Mucosa of descending colon (tissue), 3 donors: ENCODE data around the gene CORO7. TPM values are rescaled to one million over a fixed set of nuclear protein-coding genes. Genes with fewer than 3 reads are reported as not detected.
A peak's percentile ranks its signal among the peaks of the same experiment; 100 is the strongest.

Experiments used
- ATAC-seq: fragments of 200-7000 bp; cut with Tn5 transposase; one replicate; pipeline ENCODE4 v1.9.1; 2020; ENCODE audit warnings: mild to moderate bottlenecking, moderate library complexity
- DNase-seq, 3 donors: peaks; one replicate each; pipeline ENCODE4 v3.0.0-alpha.2; 2020
- H3K36me3 ChIP-seq: fragments of 200-600 bp; one replicate; pipeline ENCODE4 v1.8.0; 2021; ENCODE audit warnings: low read depth, mild to moderate bottlenecking
- H3K4me1 ChIP-seq: fragments of 200-600 bp; one replicate; pipeline ENCODE4 v1.8.0; 2021; ENCODE audit warnings: low read depth, mild to moderate bottlenecking
- H3K4me3 ChIP-seq: fragments of 200-600 bp; one replicate; pipeline ENCODE4 v1.8.0; 2021; ENCODE audit warnings: mild to moderate bottlenecking
- H3K9me3 ChIP-seq: fragments of 200-600 bp; one replicate; pipeline ENCODE4 v1.8.0; 2021; ENCODE audit warnings: mild to moderate bottlenecking
- intact Hi-C, 2 donors: fragments of 100-400 bp; cut with DNase I in 1 of 2; cut with micrococcal nuclease in 1 of 2; formaldehyde crosslinking; loops; one replicate each; pipeline versions ENCODE4 v1.11.0 to v1.11.1; 2022; cut with DNase I, micrococcal nuclease
- total RNA-seq, 3 donors: library from RNA; stranded (reverse); fragmentation: NEBNext Ultra II Directional in 2 of 3; extraction: Animal tissue kit (Norgen Biotek cat#: 25700) in 2 of 3; gene quantifications; one replicate each; pipeline versions ENCODE4 v1.2.1 to v1.2.4, GENCODE V29; 2021 to 2023
- TF ChIP-seq, protein P1 (sequence below): fragments of 200-600 bp; IDR thresholded peaks from one replicate; pipeline ENCODE4 v1.8.0; 2022; ENCODE audit warnings: antibody characterized with exemption, mild to moderate bottlenecking
- donor health status: DM: no; HTN: no; CAD: no; lungs with moderate emphysema.
- donor health status: DM: no; HTN: no; CAD: no.
- donor health status: DM: no; HTN: yes; CAD: no.

CORO7 gene
- total RNA-seq, 3 donors from 2014 or later = 40.0 to 61.2 (median 49.1) TPM

DNA sequence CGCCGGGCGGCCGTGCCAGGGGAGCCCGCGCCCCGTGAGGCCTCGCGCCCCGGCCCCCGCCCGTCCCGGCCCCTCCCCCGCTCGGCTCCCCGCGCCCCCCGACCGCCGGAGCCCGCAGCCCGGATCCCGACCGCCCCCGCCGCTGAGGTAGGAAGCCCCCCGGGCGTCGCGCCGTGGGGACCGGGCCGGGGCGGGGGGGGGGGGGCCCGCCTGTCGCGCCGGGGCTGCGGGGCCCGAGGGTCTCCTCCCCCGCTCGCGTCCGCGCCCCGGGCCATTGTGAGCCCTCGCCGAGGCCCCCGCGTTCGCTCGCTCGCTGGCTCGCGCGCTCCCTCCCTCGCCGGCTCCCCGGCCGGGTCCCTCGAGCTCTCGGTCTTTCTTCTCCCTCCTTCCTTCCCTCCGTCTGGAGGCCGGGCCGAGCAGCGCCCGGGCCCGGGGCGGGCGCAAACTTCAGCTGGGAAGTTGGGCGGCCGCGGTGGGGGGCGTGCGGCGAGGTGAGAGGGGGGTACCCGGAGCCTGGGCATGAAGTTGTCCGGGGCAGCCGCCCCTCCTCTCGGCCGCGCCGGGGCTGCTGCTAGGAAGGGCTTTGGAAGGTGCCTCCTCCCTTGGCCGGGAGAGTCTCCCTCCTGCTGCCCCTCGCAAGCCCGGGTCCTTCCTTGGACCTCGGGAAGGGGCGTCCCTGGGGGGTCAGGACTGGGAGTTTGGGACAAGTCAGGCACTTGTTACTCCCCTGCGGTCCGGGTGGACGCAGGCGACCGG is 100.1 kb downstream of the CORO7 start:
- H3K36me3 ChIP-seq = no peaks in the 10 kb centered on the region
- H3K4me3 ChIP-seq = peak overlapping the region; percentile 11
- TF ChIP-seq, protein P1, sequence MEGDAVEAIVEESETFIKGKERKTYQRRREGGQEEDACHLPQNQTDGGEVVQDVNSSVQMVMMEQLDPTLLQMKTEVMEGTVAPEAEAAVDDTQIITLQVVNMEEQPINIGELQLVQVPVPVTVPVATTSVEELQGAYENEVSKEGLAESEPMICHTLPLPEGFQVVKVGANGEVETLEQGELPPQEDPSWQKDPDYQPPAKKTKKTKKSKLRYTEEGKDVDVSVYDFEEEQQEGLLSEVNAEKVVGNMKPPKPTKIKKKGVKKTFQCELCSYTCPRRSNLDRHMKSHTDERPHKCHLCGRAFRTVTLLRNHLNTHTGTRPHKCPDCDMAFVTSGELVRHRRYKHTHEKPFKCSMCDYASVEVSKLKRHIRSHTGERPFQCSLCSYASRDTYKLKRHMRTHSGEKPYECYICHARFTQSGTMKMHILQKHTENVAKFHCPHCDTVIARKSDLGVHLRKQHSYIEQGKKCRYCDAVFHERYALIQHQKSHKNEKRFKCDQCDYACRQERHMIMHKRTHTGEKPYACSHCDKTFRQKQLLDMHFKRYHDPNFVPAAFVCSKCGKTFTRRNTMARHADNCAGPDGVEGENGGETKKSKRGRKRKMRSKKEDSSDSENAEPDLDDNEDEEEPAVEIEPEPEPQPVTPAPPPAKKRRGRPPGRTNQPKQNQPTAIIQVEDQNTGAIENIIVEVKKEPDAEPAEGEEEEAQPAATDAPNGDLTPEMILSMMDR = no peak
- H3K9me3 ChIP-seq = no peaks in the 10 kb centered on the region
- intact Hi-C loops = no loop called here
- peaks cover 21% of the 10 kb centered on the region for H3K4me1 ChIP-seq
- ATAC-seq = no peak
- DNase-seq = no peak

DNA sequence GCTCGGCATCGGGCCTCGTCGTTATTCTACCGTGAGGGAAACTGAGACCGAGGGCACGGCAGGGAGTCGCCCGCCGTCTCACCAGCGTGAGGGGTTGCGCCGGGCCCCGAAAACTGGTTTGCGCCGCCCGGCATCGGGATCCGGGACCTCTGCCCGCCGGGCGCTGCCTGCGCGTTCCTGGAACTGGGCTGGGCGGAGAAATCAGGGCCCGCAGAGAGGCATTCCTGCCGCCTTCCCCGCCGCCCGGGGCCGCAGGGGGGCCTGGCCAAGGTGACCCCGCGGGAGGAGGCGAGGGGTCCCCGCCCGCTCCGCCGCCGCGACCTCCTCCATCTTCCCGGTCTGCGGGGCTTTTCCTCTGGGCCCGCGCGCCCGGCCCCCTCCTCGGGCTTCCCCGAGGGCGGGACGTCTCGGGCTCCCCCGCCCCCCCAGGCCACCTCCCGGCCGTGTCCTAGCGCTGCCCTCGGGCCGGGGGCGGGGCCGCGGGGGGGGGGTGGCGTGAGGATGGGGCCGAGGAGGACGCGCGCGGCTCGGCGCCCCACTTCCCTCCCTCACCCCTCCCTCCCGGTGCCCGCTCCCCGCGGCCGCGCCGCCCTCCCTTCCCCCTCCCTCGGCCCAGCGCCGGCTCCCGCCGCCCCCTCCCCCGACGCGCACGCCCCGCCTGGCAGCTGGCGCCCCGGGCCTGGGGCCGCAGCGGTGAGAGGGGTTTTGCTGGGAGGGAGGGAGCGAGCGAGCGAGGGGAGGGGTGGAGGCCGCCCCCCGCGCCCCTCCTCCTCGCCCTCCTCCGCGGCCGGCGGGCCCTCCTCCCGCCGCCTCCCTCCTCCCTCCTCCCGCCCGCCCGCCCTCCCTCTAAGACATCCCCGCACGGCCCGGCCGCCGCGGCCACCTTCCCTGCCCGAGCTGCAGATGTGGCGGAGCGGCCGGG is 100.9 kb downstream of the CORO7 start, which contains the start of gene GLIS2:
Gene GLIS2 (plus strand): TSS at position 882 of the 922 bp plus-strand sequence. CDS start 16,214 bp downstream, outside the sequence.
- Histone ChIP-seq H3K4me3 (peak within 1 kb of the TSS; percentile 11), H3K9me3 (no peaks in the 10 kb centered on the region), H3K36me3 (no peaks in the 10 kb centered on the region), H3K4me1 (peaks cover 21% of the 10 kb centered on the region)
- intact Hi-C loops = no loop called here
- peak; percentile 51 for ATAC-seq
- peak in 1 of 3 donors; percentile 66 for DNase-seq
- TF ChIP-seq, protein P1 = no peak

DNA sequence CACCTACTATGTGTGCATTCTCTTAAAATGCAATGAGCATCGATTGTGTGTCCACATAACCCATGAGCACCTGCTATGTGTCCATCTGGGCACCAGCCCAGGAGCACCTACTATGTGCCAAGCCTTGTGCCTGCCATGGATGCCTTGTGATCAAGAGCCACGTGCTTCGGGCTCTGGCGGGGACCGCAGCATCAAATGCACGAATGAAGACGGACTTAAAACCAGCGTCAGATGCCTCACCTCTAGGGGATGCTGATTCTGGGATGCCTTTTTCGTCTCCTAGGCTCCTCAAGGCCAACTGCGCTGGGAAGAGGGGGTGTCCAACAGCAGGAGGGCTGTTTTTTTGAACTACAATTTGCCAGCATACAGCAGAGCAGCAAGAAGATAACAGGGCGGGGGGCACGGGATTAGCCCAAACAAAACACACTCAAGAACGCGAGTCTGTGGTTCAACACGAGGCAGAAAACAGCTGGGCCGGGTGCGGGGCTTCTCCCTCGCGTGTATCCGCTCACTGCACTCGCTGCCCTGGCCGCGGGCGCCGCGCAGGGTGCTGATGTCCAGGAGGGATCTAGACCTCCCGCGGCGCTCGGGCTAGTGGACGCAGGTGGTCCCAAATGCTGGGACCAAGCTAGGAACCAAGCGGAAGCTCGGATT is 101.7 kb downstream of the CORO7 start:
- no peak for DNase-seq
- no peaks in the 10 kb centered on the region for H3K36me3 ChIP-seq
- peaks cover 20% of the 10 kb centered on the region for H3K4me1 ChIP-seq
- intact Hi-C loops = no loop called here
- H3K4me3 ChIP-seq = no peak overlapping the region
- no peaks in the 10 kb centered on the region for H3K9me3 ChIP-seq
- no peak for ATAC-seq
- TF ChIP-seq, protein P1 = no peak

DNA sequence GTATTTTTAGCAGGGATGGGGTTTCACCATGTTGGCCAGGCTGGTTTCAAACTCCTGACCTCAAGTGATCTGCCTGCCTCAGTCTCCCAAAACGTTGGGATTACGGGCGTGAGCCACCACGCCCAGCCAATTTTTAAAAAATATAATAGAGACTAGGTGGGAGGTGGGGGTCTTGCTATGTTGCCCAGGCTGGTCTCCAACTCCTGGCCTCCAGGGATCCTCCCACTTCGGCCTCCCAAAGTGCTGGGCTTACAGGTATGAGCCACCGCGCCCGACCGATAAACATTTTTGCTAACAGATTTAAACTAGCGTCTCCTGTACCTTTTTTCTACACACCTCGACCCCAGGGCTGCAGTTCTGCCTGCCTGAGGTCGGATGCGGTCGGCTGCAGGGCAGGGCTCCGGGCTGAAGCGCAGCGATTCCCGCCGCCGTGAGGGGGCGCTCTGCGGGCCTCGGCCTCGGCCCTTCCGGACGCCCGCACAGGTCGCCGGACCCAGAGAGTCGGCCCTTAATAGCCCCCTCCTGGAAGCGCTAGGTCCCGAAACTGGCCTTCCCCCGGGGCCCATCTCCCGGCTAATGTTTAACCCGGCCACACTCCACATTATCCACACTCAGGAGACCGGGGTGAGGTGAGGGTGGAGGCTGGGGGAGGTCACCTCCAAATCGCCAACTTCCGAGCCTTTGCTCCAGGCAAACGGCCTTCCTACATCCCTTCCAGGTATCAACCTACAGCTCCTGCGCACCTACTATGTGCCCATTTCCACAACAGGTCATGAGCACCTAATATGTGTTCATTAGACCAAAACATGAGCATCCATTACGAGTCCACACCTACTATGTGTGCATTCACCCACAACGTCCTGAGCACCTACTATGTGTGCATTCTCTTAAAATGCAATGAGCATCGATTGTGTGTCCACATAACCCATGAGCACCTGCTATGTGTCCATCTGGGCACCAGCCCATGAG is 102.5 kb downstream of the CORO7 start:
- TF ChIP-seq, protein P1 = peak; percentile 54
- Histone ChIP-seq H3K4me3 (no peak overlapping the region), H3K36me3 (no peaks in the 10 kb centered on the region), H3K9me3 (no peaks in the 10 kb centered on the region), H3K4me1 (peaks cover 14% of the 10 kb centered on the region)
- ATAC-seq (peak; percentile 49), DNase-seq (peak in 1 of 3 donors; percentile 65)
- intact Hi-C loops = no loop called here
